Mucosa of descending colon (tissue), 3 donors: ENCODE measurements around the gene ERBB4. TPM values are rescaled to one million over a fixed set of nuclear protein-coding genes. Genes with fewer than 3 reads are reported as not detected.

Source experiments
- ATAC-seq: fragments of 200-7000 bp; cut with Tn5 transposase; one replicate; pipeline ENCODE4 v1.9.1; 2020; ENCODE audit warnings: mild to moderate bottlenecking, moderate library complexity
- DNase-seq, 3 donors: peaks; one replicate each; pipeline ENCODE4 v3.0.0-alpha.2; 2020
- H3K36me3 ChIP-seq: fragments of 200-600 bp; one replicate; pipeline ENCODE4 v1.8.0; 2021; ENCODE audit warnings: low read depth, mild to moderate bottlenecking
- H3K4me1 ChIP-seq: fragments of 200-600 bp; one replicate; pipeline ENCODE4 v1.8.0; 2021; ENCODE audit warnings: low read depth, mild to moderate bottlenecking
- H3K4me3 ChIP-seq: fragments of 200-600 bp; one replicate; pipeline ENCODE4 v1.8.0; 2021; ENCODE audit warnings: mild to moderate bottlenecking
- H3K9me3 ChIP-seq: fragments of 200-600 bp; one replicate; pipeline ENCODE4 v1.8.0; 2021; ENCODE audit warnings: mild to moderate bottlenecking
- CTCF ChIP-seq: fragments of 200-600 bp; IDR thresholded peaks from one replicate; pipeline ENCODE4 v1.8.0; 2022; ENCODE audit warnings: antibody characterized with exemption, mild to moderate bottlenecking
- intact Hi-C, 2 donors: fragments of 100-400 bp; cut with DNase I in 1 of 2; cut with micrococcal nuclease in 1 of 2; formaldehyde crosslinking; loops; one replicate each; pipeline versions ENCODE4 v1.11.0 to v1.11.1; 2022; cut with DNase I, micrococcal nuclease
- total RNA-seq, 3 donors: library from RNA; stranded (reverse); fragmentation: NEBNext Ultra II Directional in 2 of 3; extraction: Animal tissue kit (Norgen Biotek cat#: 25700) in 2 of 3; gene quantifications; one replicate each; pipeline versions ENCODE4 v1.2.1 to v1.2.4, GENCODE V29; 2021 to 2023
- donor health status: DM: no; HTN: no; CAD: no; lungs with moderate emphysema.
- donor health status: DM: no; HTN: no; CAD: no.
- donor health status: DM: no; HTN: yes; CAD: no.

ERBB4 gene
- total RNA-seq, 3 donors from 2014 or later, result 0.05 to 0.25 TPM; not detected in 1

GRCh38 chr2:212124598-212124997, 414.0 kb downstream of the ERBB4 start:
- no peak for ATAC-seq
- Histone ChIP-seq H3K4me3 (no peak overlapping the region), H3K36me3 (no peaks in the 10 kb centered on the region), H3K4me1 (no peaks in the 10 kb centered on the region), H3K9me3 (no peaks in the 10 kb centered on the region)
- TF ChIP-seq CTCF, result no peak
- no peak for DNase-seq
- intact Hi-C loops, result no loop called here

- no peak for ATAC-seq
- no peaks in the 10 kb centered on the region for H3K9me3 ChIP-seq
- DNase-seq, result no peak
- intact Hi-C loops, result no loop called here
- no peaks in the 10 kb centered on the region for H3K36me3 ChIP-seq
- no peak for TF ChIP-seq CTCF
- no peaks in the 10 kb centered on the region for H3K4me1 ChIP-seq
- no peak overlapping the region for H3K4me3 ChIP-seq
These were observed 419.0 kb downstream of the ERBB4 start for GRCh38 chr2:212119591-212119990.

GRCh38 chr2:212117926-212118325, 420.7 kb downstream of the ERBB4 start:
- intact Hi-C loops, result no loop called here
- no peak for TF ChIP-seq CTCF
- Histone ChIP-seq H3K4me3 (no peak overlapping the region), H3K36me3 (no peaks in the 10 kb centered on the region), H3K9me3 (no peaks in the 10 kb centered on the region), H3K4me1 (no peaks in the 10 kb centered on the region)
- DNase-seq, result no peak
- no peak for ATAC-seq

- ATAC-seq (no peak), DNase-seq (no peak)
- no peak overlapping the region for H3K4me3 ChIP-seq
- no peaks in the 10 kb centered on the region for H3K4me1 ChIP-seq
- no peaks in the 10 kb centered on the region for H3K9me3 ChIP-seq
- TF ChIP-seq CTCF, result no peak
- intact Hi-C loops, result no loop called here
- H3K36me3 ChIP-seq, result no peaks in the 10 kb centered on the region
These were observed 424.1 kb downstream of the ERBB4 start for GRCh38 chr2:212114489-212114888.

- no peak for DNase-seq
- Histone ChIP-seq H3K4me3 (no peak overlapping the region), H3K36me3 (no peaks in the 10 kb centered on the region), H3K4me1 (no peaks in the 10 kb centered on the region), H3K9me3 (no peaks in the 10 kb centered on the region)
- intact Hi-C loops, result no loop called here
- ATAC-seq, result no peak
- TF ChIP-seq CTCF, result no peak
These were observed 426.2 kb downstream of the ERBB4 start for GRCh38 chr2:212112401-212112800.
